Activated T-cell treated with anti-CD3 and anti-CD28 coated beads, Interleukin-2, amount 50 U/mL, for 72 hours (primary cell): Measurements from ENCODE around the gene OBP2A. TPM values are rescaled to one million over a fixed set of nuclear protein-coding genes. Genes with fewer than 3 reads are reported as not detected.
"Not testable (repeated sequence)": the region's sequence is repeated elsewhere in the genome, so short reads cannot be mapped to it uniquely, and the experiment has no call there.

Experiments used
- ATAC-seq, 2 donors: fragments of 150-1000 bp; cut with Tn5 transposase; replicated peaks in 1 of 2; 2 replicates each; pipeline ENCODE4 v1.10.0; 2021; ENCODE audit warnings: moderate library complexity in 2 of 2, mild to moderate bottlenecking in 1 of 2
- DNase-seq, 2 donors: peaks; one replicate each; pipeline ENCODE4 v3.0.0; 2021 to 2022; ENCODE audit warnings: mixed read lengths in 1 of 2
- H3K27ac Mint-ChIP-seq: one replicate; pipeline ENCODE4 v1.8.0; 2022; ENCODE audit warnings: mild to moderate bottlenecking, moderate library complexity, mixed read lengths
- H3K27me3 Mint-ChIP-seq: one replicate; pipeline ENCODE4 v1.8.0; 2022; ENCODE audit warnings: low read depth, mixed read lengths
- H3K36me3 Mint-ChIP-seq, 2 donors: one replicate each; pipeline ENCODE4 v1.8.0; 2022; ENCODE audit warnings: mixed read lengths in 2 of 2, mild to moderate bottlenecking in 1 of 2; ENCODE audit not compliant: insufficient read depth in 2 of 2
- H3K4me1 Mint-ChIP-seq: one replicate; pipeline ENCODE4 v1.8.0; 2022; ENCODE audit warnings: low read depth, mixed read lengths
- H3K4me3 Mint-ChIP-seq, 2 donors: one replicate each; pipeline ENCODE4 v1.8.0; 2022; ENCODE audit warnings: mild to moderate bottlenecking in 2 of 2, mixed read lengths in 2 of 2, moderate library complexity in 2 of 2
- H3K9me3 Mint-ChIP-seq, 2 donors: one replicate each; pipeline ENCODE4 v1.8.0; 2022; ENCODE audit warnings: mixed read lengths in 2 of 2
- total RNA-seq, 2 donors: library from RNA; stranded (reverse); gene quantifications; one replicate each; pipeline ENCODE4 v1.2.3, GENCODE V29; 2022

Gene OBP2A
- total RNA-seq, 2 donors from 2014 or later, result not detected

- H3K27ac Mint-ChIP-seq, H3K9me3 Mint-ChIP-seq, H3K4me1 Mint-ChIP-seq, H3K36me3 Mint-ChIP-seq, H3K4me3 Mint-ChIP-seq, ATAC-seq, DNase-seq: not testable (repeated sequence)
- peaks cover 11% of the 10 kb centered on the region for H3K27me3 Mint-ChIP-seq
Measured at GRCh38 chr9:135546792-135547617, 1.1 kb downstream of the OBP2A start.

DNA sequence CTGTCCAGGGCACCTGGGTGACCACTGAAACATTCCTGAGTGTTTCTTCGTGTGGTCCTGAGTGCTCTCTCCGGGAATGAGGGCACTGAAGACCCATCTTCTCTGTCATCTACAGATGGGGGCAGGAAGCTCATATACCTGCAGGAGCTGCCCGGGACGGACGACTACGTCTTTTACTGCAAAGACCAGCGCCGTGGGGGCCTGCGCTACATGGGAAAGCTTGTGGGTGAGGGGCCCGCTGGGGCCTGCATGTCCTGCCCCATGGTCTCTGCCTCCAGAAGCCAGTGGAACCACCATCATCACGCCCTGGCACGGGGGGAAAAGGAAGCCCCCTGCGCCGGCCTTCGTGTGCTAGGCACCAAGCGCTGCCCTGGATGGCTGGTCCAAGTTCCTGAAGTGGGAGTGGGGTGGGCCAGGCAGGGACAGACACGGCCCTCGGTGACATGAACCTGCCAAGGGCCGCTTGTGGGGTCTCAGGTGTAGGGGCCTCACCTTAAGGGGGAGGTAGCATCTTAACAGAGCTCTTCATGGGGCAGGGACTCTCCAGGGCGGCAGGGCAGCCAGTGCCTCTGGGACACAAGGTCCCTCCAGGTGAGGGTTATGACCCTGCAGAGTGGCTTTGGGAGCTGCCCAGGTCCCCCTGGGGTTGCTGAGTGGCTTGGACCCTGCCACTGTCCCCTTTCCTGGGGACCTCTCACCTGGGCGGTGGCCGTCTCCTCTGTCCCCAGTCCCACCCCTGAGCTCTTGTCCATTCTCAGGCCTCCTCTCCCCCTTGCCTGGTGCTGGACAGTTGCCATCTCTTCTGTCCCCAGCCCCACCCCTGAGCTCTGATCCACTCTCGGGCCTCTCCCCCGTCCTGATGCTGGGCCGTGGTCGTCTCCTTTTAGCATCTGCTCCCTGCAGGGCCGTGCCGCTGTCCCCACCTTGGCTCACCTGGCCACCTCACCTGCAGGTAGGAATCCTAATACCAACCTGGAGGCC, 2.1 kb downstream of the OBP2A start:
- H3K4me1 Mint-ChIP-seq, result no peaks in the 10 kb centered on the region
- H3K36me3 Mint-ChIP-seq, result no peaks in the 10 kb centered on the region
- no peak overlapping the region for H3K4me3 Mint-ChIP-seq
- no peaks in the 10 kb centered on the region for H3K9me3 Mint-ChIP-seq
- peaks cover 9% of the 10 kb centered on the region for H3K27me3 Mint-ChIP-seq
- DNase-seq, result no peak
- ATAC-seq, result no peak
- no peak overlapping the region for H3K27ac Mint-ChIP-seq

DNA sequence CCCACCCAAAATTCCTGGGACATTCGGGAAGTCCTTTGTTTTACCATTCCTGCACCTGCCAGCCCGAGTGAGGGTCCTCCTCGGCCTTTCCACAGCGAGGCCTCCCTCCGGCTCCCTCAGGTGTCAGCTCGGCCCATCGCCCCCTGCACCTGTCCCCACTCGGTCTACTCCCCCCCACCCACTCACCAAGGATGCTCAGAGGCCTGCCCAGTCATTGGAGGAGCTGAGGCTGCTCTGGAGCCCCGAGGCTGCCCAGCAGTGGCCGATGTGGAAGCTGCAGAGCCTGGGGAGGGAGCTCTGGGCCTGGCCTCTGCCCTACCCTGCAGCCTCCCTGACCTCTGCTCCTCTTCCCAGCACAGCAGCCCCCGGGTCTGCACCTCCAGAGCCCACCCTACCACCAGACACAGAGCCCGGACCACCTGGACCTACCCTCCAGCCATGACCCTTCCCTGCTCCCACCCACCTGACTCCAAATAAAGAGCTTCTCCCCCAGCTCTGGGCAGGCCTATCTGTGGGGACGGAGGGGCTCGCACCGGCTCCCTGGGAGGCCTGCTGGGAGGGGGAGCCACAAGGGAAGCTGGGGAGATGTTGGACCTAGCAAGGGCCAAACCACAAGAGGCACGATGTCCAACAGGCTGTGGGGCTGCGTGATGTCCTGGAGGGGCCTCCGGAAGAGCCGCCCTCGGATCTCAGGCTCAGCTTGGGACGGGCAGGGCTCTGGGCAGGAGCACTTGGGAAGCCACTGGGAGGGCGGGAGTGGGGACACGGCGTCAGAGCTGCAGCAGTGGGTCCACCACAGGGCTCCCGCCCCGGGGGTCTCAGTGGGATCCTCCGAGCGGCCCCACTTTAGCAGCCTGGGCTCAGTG, 3.8 kb downstream of the OBP2A start:
- H3K36me3 Mint-ChIP-seq, H3K9me3 Mint-ChIP-seq, H3K27ac Mint-ChIP-seq, ATAC-seq, H3K4me3 Mint-ChIP-seq, H3K4me1 Mint-ChIP-seq, DNase-seq, H3K27me3 Mint-ChIP-seq: not testable (repeated sequence)

GRCh38 chr9:135550344-135550918, 4.5 kb downstream of the OBP2A start:
- no peaks in the 10 kb centered on the region for H3K27me3 Mint-ChIP-seq

GRCh38 chr9:135551031-135551430, 5.1 kb downstream of the OBP2A start:
- Mint-ChIP-seq H3K27ac (no peak overlapping the region), H3K4me3 (no peak overlapping the region), H3K4me1 (no peaks in the 10 kb centered on the region), H3K36me3 (no peaks in the 10 kb centered on the region), H3K27me3 (peaks cover 4% of the 10 kb centered on the region), H3K9me3 (no peaks in the 10 kb centered on the region)
- DNase-seq (no peak), ATAC-seq (no peak)

More at GRCh38 chr9:135550344-135550918, 4.5 kb downstream of the OBP2A start:
- Mint-ChIP-seq H3K27ac (no peak overlapping the region), H3K36me3 (no peaks in the 10 kb centered on the region), H3K4me1 (no peaks in the 10 kb centered on the region), H3K4me3 (no peak overlapping the region), H3K9me3 (no peaks in the 10 kb centered on the region)
- ATAC-seq, result no peak
- no peak for DNase-seq

DNA sequence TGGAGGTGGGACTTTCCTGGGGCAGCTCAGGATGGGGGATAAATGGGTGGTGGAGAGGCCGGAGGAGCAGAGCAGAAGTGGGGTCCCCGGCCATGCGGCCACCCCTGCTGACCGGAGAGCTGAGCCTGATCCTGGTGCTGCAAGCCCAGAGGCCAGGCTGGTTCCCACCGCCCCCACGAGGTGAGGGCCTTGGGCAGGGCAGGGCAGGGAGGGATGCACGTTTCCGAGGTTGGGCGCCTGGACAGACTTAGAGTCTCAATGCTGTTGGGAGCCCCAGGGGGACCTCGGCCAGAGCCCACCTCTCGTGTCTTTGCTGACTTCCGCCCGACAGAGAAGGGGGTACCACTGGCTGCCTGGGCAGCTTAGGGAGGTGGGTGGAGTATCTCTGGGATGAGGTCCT, 5.5 kb downstream of the OBP2A start:
- no peaks in the 10 kb centered on the region for H3K36me3 Mint-ChIP-seq
- DNase-seq (no peak), ATAC-seq (no peak)
- no peaks in the 10 kb centered on the region for H3K9me3 Mint-ChIP-seq
- no peak overlapping the region for H3K4me3 Mint-ChIP-seq
- H3K4me1 Mint-ChIP-seq, result no peaks in the 10 kb centered on the region
- no peak overlapping the region for H3K27ac Mint-ChIP-seq
- H3K27me3 Mint-ChIP-seq, result peaks cover 6% of the 10 kb centered on the region

DNA sequence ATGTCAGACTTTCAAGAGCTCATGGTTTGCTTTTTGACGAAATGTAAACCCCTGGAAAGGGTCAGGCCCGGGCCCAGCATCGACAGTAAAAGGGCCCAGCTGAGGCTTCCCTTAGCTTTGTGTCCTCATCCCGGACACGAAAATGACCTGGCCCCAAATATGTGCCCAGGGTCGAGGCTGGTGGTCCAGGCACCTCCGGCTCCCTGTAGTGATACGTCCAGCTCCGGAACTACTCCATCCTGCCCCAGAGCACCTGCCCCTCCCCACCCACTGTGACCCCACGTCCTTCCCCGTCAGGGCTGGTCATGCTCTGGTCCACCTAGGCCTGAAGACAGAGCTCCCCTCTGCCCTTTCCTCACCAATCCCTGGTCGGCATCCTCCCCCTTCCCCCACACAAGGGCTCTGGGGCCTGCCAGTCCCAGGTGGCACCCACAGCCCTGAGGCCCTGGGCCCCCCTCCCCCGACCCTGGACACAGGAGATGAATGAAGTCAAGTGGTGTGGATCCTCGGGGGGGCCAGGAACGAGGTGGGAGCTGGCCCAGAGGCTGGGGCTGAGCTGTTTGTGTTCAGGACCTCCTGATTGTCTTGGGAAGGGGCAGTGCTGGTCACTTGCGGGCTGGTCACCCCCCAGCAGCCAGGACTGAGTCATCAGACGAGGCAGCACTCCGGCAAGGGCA, 6.2 kb downstream of the OBP2A start:
- ATAC-seq, result no peak
- H3K9me3 Mint-ChIP-seq, result no peaks in the 10 kb centered on the region
- H3K36me3 Mint-ChIP-seq, result no peaks in the 10 kb centered on the region
- H3K27me3 Mint-ChIP-seq, result peaks cover 6% of the 10 kb centered on the region
- DNase-seq, result no peak
- no peak overlapping the region for H3K27ac Mint-ChIP-seq
- no peaks in the 10 kb centered on the region for H3K4me1 Mint-ChIP-seq
- H3K4me3 Mint-ChIP-seq, result no peak overlapping the region

GRCh38 chr9:135552698-135553171, 6.8 kb downstream of the OBP2A start:
- Mint-ChIP-seq H3K27ac (no peak overlapping the region), H3K27me3 (peaks cover 6% of the 10 kb centered on the region), H3K9me3 (no peaks in the 10 kb centered on the region), H3K4me3 (no peak overlapping the region), H3K36me3 (no peaks in the 10 kb centered on the region), H3K4me1 (no peaks in the 10 kb centered on the region)
- DNase-seq (no peak), ATAC-seq (no peak)

DNA sequence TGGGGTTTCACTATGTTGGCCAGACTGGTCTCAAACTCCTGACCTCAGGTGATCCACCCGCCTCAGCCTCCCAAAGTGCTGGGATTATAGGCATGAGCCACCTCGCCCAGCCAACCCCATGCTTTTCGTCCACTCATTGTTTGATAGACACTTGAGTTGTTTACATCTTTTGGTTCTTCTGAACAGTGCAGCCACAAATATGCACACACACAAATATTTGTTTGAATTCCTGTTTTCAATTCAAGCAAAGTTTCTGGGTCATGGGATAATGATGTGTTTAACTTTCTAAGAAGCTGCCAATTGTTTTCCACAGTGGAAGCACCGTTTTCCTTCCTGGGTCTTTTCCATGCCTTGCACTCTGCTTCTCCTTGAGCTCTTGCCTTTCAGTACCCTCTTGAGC, 8.8 kb downstream of the OBP2A start:
- no peak for ATAC-seq
- no peak for DNase-seq
- H3K27me3 Mint-ChIP-seq, result peaks cover 6% of the 10 kb centered on the region
- H3K27ac Mint-ChIP-seq, result no peak overlapping the region
- H3K4me1 Mint-ChIP-seq, result no peaks in the 10 kb centered on the region
- H3K4me3 Mint-ChIP-seq, result no peak overlapping the region
- no peaks in the 10 kb centered on the region for H3K36me3 Mint-ChIP-seq
- no peaks in the 10 kb centered on the region for H3K9me3 Mint-ChIP-seq

GRCh38 chr9:135555203-135555602, 9.3 kb downstream of the OBP2A start:
- no peak overlapping the region for H3K4me3 Mint-ChIP-seq
- DNase-seq, result no peak
- no peak for ATAC-seq
- peaks cover 6% of the 10 kb centered on the region for H3K27me3 Mint-ChIP-seq
- H3K27ac Mint-ChIP-seq, result no peak overlapping the region
- no peaks in the 10 kb centered on the region for H3K9me3 Mint-ChIP-seq
- H3K36me3 Mint-ChIP-seq, result no peaks in the 10 kb centered on the region
- H3K4me1 Mint-ChIP-seq, result no peaks in the 10 kb centered on the region

DNA sequence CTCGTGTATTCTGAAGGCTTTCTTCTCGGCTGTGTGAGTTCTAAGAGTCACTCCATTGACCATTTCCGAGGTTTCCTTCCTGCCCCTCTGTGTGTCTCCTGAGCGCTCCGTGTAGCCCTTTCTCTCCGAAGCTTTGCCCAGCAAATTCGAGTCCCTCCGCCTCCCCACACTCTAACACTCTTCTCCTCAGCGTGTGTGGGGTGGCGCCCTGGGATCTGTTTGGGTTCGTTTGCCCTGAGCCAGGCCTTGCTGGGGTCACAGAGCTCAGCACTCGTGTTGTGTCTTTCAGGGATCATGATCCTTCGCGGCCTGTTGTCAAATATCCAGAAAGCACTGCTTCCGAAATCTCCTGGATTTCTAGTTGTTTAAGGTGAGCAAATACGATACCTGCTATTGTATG, 10.0 kb downstream of the OBP2A start:
- no peaks in the 10 kb centered on the region for H3K4me1 Mint-ChIP-seq
- no peak overlapping the region for H3K27ac Mint-ChIP-seq
- H3K9me3 Mint-ChIP-seq, result no peaks in the 10 kb centered on the region
- peaks cover 6% of the 10 kb centered on the region for H3K27me3 Mint-ChIP-seq
- ATAC-seq (no peak), DNase-seq (no peak)
- no peaks in the 10 kb centered on the region for H3K36me3 Mint-ChIP-seq
- H3K4me3 Mint-ChIP-seq, result no peak overlapping the region

DNA sequence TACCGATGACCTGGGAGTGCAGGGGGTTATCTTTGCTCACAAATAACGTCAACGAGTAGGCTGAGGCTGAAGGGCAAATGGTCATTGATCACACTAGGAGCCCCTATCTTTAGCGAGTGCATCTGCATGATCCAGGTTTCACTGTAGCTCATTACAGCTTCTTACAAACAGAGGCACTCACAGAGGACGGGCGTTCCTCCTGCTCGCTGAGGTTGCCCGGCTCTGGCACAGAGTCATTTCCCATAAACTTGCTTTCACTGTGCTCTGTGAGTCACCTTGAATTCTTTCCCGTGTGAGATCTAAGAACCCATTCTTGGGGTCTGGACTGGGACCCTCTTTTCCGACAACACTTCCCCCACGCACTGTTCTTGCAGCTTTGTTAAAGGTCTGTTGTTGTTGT, 13.7 kb downstream of the OBP2A start:
- H3K27me3 Mint-ChIP-seq, result peaks cover 12% of the 10 kb centered on the region
- no peak for DNase-seq
- no peak overlapping the region for H3K4me3 Mint-ChIP-seq

More for the DNA sequence above, 13.7 kb downstream of the OBP2A start:
- Mint-ChIP-seq H3K36me3 (no peaks in the 10 kb centered on the region), H3K9me3 (no peaks in the 10 kb centered on the region), H3K27ac (no peak overlapping the region), H3K4me1 (no peaks in the 10 kb centered on the region)
- ATAC-seq, result no peak
